Astrocyte of the spinal cord (primary cell): ENCODE results near the gene GARS1.
A peak's percentile ranks its signal among the peaks of the same experiment; 100 is the strongest.

Source experiments
- DNase-seq: peaks from one replicate; pipeline ENCODE4 v3.0.0; 2011; ENCODE audit warnings: low read depth, low spot score
- H3K4me3 ChIP-seq: 2 replicates; pipeline ENCODE4 v1.5.1; 2011; ENCODE audit warnings: low read depth, mild to moderate bottlenecking, low read length, moderate library complexity
- in situ Hi-C: cut with HindIII; loops from 2 replicates; pipeline ENCODE4 v1.10.0; 2017; ENCODE audit warnings: low sequenced_read_pairs
- TF ChIP-seq, protein P1 (sequence below): IDR thresholded peaks from 2 replicates; pipeline ENCODE4 v1.5.1; 2012; ENCODE audit warnings: low read depth, mild to moderate bottlenecking, low read length, inconsistent platforms

GARS1 gene

DNA sequence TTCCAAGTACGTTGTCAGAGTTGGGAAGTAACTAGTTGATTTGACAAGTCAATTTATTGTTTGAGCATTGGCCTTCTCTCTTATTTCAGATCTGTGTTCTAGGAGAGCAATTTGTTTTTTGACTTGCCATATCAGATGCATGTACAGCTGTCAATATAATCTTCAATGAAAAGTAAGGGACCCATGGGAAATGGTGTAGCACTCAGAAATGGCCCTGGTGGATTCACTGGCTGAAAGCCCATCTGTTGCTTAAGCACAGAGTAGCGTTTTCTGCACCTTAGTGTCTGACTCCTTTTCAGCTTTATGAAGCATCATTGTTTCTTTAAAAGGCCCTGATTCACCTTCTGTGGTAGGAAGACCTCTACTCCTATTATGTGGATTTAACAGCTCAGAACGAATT, 10.2 kb downstream of the GARS1 start:
- H3K4me3 ChIP-seq, result no peak overlapping the region
- TF ChIP-seq, protein P1, sequence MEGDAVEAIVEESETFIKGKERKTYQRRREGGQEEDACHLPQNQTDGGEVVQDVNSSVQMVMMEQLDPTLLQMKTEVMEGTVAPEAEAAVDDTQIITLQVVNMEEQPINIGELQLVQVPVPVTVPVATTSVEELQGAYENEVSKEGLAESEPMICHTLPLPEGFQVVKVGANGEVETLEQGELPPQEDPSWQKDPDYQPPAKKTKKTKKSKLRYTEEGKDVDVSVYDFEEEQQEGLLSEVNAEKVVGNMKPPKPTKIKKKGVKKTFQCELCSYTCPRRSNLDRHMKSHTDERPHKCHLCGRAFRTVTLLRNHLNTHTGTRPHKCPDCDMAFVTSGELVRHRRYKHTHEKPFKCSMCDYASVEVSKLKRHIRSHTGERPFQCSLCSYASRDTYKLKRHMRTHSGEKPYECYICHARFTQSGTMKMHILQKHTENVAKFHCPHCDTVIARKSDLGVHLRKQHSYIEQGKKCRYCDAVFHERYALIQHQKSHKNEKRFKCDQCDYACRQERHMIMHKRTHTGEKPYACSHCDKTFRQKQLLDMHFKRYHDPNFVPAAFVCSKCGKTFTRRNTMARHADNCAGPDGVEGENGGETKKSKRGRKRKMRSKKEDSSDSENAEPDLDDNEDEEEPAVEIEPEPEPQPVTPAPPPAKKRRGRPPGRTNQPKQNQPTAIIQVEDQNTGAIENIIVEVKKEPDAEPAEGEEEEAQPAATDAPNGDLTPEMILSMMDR, result no peak
- in situ Hi-C loops, result no loop called here
- no peak for DNase-seq

DNA sequence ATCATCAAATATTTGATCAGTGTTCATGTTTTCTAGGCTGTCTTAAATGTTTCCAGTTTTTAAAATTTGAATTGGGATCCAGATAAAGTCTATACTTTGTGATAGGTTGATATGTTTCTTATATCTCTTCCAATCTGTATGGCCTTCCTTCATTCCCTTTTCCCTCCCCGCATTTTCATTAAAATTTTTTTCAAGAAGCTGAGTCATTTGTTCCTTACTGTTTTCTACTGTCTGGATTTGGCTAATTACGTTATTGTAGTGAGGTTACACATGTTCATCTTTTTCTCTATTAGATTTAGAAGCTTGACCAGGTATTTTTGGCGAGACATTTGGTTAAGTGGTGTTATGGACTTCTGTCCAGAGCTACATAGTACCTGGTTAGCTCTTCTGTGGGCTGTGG, 11.2 kb downstream of the GARS1 start:
- no peak overlapping the region for H3K4me3 ChIP-seq
- in situ Hi-C loops, result no loop called here
- no peak for DNase-seq
- TF ChIP-seq, protein P1, result no peak

DNA sequence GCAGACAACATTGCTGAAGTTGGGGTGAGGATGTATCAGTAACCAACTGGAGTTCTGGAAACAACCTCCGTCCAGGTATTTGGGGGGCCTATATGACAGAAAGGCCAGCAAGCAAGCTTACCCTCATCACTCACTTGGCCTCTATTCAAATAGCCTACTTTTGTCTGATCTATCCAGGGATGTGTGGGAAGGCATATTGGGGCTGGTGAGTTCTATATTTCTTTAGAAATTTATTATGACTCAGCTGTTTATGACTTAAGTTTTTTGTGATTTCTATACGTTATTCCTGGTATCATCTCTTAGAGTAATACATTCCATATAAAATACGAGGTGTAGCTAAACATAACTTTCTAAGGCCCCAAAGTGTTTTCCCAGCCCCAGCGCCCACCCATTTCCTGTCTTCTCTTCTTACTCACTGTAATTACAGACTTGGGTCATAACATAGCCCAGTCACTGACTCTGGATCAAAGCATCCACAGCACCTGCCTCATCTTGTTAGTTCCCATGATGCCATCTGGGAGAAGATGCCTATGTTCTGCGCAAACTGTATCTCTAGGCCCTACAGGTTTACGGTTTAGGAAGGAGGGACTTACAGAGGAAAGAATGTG, 18.1 kb downstream of the GARS1 start:
- peak; percentile 25 for DNase-seq
- TF ChIP-seq, protein P1, result no peak
- H3K4me3 ChIP-seq, result no peak overlapping the region
- in situ Hi-C loops, result no loop called here

DNA sequence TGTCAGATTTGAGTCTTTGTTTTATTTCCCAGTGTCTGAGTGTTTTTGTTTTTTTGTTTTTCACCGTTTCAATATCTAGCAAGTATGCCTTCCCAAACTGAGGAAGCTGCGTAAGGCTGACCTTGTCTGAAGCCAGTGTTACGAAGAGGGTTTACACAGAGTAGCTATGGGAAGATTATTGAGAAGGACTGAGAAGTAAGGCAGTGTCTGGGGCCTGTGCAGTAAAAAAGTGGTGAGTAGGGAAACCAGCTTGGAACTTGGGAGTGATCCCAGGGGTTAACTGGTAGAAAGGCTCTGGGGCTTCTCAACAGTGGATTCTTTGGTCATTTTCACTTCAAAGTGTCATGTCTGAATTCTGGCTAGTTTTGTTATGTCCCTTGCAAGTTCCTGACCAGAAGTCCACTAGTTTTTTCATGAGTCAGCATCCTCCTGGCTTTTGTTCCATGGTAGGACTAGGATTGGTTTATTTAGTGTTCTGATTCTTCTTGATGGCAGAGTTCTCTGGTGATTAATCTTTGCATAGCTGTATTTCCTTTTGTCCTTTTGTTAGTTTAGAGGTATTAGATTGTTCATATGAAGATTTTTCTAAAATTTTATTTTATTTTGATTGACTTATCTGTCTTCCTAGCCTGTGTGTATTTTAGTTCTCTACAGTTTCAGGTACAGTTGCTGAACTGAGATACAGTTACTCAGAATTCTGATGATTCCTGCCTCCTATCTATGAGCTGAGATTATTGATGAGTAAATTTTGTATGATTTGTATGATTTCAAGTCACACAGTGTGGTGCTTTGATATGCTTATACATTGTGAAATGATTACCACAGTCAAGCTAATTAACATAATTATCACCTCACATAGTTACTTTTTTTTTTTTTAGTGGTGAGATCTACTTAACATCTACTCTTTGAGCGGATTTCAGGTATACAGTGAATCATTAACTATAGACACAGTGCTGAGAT, 19.0 kb downstream of the GARS1 start:
- TF ChIP-seq, protein P1, result no peak
- in situ Hi-C loops, result no loop called here
- DNase-seq, result peak; percentile 29
- H3K4me3 ChIP-seq, result no peak overlapping the region

DNA sequence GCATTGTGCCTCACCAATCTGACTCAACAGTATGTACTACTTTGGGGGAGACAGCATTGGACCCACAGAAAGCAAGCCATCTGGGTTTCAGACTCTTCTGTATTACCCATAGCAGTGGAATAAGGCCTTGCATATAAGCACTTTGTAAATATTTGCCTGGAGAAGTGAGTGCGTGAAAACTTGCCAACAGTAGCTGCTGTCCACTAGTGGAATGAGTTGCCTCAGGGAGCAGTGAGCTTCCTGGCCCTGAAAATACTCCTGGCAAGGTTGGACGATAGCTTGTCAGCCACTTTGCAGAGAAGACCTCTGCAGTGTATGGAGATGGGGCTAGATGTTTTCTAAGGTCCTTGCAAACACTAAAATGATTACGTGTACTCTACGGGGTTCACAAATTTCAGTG, 21.6 kb downstream of the GARS1 start:
- no peak for DNase-seq
- TF ChIP-seq, protein P1, result no peak
- in situ Hi-C loops, result no loop called here
- no peak overlapping the region for H3K4me3 ChIP-seq

DNA sequence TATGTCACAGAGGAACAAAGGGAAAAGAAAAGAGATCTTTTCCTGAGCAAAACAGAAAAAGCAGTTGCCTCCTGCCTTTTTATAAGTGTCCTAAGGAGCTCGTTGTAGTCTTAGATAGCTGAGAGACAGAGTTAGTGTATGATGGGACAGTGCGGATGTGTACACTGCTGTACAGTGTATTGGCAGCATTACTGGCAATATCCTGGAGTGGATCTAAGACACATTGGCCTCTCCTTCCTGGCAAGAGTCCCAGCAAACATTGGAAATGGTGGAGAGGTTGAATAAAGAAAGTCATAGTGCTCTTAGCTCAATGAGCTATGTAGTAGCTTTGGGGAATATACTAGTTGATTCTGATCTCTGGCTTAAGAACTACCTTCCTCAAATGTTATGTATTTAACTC, 22.7 kb downstream of the GARS1 start:
- TF ChIP-seq, protein P1, result no peak
- DNase-seq, result no peak
- H3K4me3 ChIP-seq, result no peak overlapping the region
- in situ Hi-C loops, result no loop called here
